Measurements from ENCODE around the gene SLC1A5.
"Not testable (repeated sequence)": the region's sequence is repeated elsewhere in the genome, so short reads cannot be mapped to it uniquely, and the experiment has no call there.

Gene SLC1A5

DNA sequence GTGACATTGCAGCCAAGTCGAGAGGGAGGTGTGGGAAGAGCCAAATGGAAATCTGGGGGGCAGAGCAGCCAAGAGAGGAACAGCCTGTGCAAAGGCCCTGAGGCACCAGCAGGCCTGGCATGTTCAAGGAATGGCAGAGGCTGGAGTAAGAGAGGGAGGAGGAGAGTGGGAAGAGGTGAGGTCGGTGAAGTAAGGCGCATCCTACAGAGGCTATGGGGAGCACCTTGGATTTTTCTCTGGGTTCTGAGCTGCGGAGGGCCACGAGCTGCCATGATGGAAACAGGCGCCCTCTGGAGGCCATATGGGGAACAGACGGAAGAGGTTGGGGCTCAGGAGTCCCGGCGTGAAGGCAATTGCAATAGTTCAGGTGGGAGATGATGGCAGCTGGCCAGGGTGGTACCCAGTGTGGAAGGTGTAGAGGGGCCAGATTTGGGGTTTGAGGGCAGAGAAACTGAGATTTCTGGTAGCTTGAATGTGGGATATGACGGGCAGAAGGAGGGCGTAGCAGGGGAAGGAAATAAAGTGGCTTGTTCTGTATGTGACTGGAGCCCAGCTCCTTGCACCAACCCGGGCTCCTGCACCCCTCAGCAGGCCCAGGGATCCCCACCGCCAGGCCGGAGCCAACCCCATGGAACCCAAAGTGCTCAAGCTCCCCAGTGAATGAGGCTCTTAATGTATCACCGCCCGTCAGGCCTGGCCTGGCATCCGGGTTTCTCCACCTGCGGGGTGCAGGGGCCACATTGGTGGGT lies 21.7 kb downstream of the SLC1A5 start:
- DNase-seq, result peak; percentile 78

DNA sequence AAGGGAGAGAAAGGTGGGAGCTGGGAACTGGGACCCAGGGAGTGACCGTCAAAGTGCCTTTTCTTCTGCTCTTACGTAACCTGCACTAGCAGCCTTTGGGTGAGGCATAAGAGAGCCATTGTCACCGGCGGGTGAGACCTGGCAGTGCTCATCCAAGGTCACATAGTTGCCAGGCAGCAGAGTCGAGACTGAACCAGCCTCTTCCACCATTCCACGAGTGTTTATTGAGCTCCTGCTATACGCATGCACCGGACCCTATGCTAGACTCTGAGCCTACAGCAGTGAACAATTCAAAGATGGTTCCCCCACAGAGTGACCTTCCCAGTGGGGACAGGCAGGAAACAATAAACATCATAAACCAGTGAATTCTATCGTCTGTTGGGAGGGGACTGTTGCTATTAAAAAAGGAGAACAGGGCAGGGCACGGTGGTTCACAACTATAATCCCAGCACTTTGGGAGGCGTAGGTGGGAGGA lies 23.5 kb downstream of the SLC1A5 start:
- DNase-seq, result no peak

- DNase-seq, result no peak
These were observed 26.0 kb downstream of the SLC1A5 start for GRCh38 chr19:46762245-46762890.

GRCh38 chr19:46761418-46761831 lies 27.0 kb downstream of the SLC1A5 start:
- no peak for DNase-seq

DNA sequence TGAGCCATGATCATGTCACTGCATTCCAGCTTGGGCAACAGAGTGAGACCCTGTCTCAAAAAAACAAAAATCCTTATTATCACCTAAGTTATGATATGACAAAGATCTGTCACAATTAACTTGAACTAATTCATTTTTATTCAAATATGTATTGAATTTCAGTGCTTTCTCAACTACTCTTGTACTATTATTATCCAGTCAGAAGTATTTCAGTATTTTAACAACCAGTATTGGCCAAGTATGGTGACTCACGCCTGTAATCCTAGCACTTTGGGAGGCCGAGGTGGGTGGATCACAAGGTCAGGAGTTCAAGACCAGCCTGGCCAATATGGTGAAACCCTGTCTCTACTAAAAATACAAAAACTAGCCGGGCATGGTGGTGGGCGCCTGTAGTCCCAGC lies 27.5 kb downstream of the SLC1A5 start:
- DNase-seq, result not testable (repeated sequence)

GRCh38 chr19:46760363-46760762 lies 28.0 kb downstream of the SLC1A5 start:
- DNase-seq, result no peak

GRCh38 chr19:46759817-46760333 lies 28.5 kb downstream of the SLC1A5 start:
- DNase-seq, result no peak

DNA sequence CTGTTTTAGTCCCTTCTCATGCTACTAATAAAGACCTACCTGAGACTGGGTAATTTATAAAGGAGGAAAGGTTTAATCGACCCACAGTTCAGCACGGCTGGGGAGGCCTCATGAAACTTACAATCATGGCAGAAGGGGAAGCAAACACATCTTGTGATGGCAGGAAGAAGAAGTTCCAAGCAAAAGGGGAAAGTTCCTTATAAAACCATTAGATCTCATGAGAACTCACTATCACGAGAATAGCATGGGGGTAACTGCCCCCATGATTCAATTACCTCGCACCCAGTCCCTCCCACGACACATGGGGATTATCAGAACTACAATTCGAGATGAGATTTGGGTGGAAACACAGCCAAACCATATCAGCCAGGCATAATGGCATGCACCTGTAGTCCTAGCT lies 29.2 kb downstream of the SLC1A5 start:
- DNase-seq, result no peak

- no peak for DNase-seq
These were observed 31.9 kb downstream of the SLC1A5 start for GRCh38 chr19:46756544-46756888.

DNA sequence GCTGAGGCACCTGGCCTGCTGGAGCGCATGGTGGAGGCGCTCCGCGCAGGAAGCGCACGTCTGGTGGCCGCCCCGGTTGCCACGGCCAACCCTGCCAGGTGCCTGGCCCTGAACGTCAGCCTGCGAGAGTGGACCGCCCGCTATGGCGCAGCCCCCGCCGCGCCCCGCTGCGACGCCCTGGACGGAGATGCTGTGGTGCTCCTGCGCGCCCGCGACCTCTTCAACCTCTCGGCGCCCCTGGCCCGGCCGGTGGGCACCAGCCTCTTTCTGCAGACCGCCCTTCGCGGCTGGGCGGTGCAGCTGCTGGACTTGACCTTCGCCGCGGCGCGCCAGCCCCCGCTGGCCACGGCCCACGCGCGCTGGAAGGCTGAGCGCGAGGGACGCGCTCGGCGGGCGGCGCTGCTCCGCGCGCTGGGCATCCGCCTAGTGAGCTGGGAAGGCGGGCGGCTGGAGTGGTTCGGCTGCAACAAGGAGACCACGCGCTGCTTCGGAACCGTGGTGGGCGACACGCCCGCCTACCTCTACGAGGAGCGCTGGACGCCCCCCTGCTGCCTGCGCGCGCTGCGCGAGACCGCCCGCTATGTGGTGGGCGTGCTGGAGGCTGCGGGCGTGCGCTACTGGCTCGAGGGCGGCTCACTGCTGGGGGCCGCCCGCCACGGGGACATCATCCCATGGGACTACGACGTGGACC lies 32.4 kb downstream of the SLC1A5 start:
- no peak for DNase-seq

GRCh38 chr19:46755077-46755852 lies 33.1 kb downstream of the SLC1A5 start:
- no peak for DNase-seq

DNA sequence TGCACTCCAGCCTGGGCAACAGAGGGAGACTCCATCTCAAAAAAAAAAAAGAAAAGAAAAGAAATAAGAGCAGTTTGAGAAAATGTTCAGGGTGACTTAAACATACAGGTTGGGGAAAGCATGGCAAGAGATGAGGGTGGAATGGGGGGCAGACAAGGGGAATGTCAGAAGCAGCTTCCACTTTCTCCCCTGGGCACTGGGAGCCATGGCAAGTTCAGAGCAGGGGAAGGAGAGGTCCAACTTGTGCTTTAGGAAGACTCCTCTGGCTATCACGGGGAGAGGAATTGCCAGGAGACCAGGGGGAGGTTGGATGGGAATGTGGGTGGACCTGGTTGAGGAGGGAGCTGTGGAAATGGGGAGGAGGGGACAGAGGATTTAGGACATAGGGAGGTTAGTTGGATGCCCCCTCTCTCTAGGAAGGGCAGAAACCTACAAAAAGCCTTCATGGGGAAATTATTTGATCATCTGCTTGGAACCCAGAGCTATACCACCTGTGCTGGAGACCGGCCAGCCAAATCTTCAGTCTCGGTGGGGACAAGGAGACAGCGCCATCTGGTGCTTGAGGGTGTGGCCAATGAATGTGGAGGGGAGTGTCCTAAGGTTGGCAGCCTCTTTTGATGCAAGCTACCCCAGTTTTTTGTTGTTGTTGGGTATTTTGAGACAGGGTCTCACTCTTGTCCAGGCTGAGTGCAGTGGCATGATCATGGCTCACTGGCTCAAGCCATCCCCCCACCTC lies 34.8 kb downstream of the SLC1A5 start:
- DNase-seq, result peak; percentile 89

DNA sequence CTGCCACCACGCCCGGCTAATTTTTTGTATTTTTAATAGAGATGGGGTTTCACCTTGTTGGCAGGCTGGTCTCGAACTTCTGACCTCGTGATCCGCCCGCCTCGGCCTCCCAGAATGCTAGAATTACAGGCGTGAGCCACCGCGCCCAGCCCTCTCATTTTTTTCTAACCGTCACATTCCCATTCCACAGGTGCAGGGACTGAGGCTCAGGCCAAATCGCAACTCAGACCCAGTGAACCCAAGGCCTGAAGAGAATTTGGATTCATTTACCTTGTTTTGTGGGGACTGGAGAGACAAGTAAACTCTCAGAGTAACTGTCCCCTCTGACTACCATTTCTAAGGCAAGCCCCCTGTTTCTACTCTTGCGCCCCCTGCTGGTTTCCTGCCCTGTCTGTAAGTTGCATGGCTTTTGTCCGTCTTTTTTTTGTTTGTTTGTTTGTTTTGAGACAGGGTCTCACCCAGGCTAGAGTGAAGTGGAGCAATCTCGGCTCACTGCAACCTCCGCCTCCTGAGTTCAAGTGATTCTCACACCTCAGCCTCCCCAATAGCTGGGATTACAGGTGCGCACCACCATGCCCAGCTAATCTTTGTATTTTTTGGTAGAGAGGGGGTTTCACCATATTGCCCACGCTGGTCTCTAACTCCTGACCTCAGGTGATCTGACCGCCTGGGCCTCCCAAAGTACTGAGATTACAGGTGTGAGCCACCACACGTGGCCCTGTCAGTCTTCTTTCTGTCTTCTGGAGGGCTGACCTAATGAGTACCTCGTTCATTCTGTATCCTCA lies 39.9 kb downstream of the SLC1A5 start:
- DNase-seq, result peak; percentile 91

DNA sequence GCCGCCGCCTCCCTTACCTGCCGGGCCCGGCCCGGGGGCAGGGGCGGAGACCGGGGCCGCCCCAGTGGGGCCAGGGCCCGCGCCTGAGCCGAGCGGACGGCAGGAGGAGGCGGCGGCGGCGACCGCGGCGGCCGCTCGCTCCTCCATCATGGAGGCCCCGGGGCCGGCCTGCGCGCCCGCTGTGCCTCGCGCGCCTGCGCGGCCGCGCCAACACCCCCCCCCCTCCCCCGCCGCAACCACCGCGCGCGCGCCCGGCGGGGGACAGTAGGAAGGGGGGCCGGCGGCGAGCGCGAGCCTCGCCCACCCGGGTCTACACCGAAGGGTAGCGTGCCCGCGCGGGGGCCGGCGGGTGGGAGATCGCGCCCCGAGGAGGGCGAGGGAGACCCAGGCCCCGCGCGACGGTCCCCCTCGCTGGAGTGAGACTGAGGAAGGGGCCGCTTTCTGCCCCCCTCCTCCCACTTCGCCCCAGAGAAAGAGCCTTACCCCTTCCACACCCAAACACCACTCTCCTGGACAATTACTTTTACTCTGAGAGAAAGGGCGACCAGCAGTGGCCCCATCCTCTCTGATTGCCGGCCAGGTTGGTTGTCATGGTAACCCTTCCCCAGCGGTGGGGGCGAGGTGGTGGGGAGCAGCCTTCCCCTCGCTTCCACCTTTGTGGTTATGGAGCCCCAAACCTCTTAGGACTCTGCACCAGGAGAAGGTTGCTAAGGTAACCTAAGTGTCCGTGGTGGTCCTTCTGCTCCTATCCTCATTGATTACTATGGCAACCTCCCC lies 41.9 kb downstream of the SLC1A5 start, which contains the start of gene STRN4:
Gene STRN4, minus strand, starts transcription at position 170 of the 777 bp plus-strand sequence. Its CDS starts 20 bp downstream, at position 150.
- peak; percentile 75 for DNase-seq

DNA sequence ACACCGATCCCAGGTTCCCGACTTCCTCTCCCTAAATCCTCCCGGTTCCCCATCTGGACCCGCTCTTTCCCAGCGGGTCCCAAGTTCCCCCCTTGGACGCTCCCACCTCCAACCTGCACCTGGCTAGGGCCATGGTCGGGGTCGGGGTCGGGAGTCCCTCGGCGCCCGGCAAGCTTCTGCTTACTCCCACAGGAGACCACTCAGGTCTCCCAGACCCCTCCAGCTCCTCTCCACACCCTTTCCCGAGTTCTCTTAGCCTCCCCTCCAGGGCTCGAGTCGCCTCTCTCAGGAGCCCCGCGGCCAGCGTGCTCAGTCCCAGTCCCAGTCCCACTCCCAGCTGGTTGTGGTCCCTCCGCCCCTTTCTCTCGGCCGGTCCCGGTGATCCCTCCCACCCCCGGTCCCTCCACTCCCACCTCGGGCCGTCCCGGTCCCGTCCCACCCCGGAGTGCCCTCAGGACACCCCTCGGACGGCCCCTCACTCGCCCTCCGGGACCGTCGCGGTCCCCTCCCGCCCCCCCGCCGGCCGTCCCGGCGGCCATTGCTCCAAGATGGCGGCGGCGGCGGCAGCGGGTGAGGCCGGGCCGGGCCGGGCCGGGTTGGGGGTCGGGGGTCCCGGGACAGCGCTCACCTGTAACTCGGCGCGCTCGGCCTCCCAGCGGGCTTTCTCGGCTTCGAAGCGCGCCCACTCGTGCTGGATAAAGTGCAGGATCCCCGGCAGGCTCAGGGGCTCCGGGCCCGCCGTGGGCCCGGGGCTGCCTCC lies 42.7 kb downstream of the SLC1A5 start, which contains the start of gene FKRP:
Gene FKRP, plus strand, starts transcription at position 537 of the 760 bp plus-strand sequence. CDS start 9,394 bp downstream, outside the sequence.
- peak; percentile 44 for DNase-seq

DNA sequence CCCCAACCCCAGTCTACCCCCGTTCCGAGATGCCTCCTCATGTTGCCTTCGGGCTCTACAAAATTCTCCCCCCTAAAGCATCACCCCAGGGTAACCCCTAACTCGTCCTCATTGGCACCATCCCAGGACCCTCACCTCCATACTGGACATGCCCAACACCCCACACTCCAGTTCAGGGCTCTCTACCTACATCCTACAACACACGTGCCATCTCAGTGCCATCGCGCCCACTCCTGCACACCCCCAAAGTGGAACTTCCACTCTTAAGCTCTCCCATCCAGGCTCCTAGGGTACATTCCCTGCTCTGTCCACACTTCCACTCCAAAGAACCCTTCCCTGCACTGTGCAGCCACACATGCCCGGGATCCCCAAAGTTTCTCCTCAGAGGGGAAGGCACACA lies 43.4 kb downstream of the SLC1A5 start:
- no peak for DNase-seq

- no peak for DNase-seq
These were observed 44.2 kb downstream of the SLC1A5 start for GRCh38 chr19:46744005-46744691.

DNA sequence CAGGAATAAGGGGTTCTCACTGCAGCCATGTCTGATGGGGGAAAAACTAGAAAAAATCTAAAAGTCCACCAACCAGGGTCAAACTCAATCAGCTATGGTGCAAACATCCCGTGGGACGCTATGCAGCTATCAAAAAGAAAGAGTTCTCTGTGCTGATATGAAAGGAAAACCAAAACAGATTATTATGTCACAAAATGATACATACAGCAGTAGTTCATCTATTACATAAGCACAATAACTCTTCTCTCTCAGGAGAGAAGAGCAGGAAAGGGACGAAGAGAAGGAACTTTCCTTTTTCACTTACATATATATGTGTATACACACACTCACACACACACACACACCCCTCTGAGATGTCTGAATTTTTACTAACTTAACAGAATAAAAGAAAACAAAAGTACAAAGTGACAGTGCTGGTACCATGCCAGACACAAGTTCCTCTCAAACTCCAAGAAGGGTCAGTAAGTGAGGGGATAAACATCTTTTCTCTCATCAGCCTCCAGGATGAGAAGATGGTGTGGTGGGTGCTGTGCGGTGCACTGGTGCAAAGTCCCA lies 45.4 kb downstream of the SLC1A5 start:
- no peak for DNase-seq
